GM10248 (cell line): ENCODE results near the gene FBXW11.

ENCODE experiments used
- CTCF ChIA-PET: fragments of 300-600 bp; sonication (Branson Sonifier 250); formaldehyde crosslinking; extraction: SDS; loops from one replicate; lab custom pipeline; 2021; ENCODE audit warnings: antibody characterized with exemption; lab: Yijun Ruan, JAX
- POLR2A ChIA-PET: fragments of 350-650 bp; sonication (Branson Sonifier 250); formaldehyde crosslinking; extraction: SDS; loops from one replicate; lab custom pipeline; 2020; ENCODE audit warnings: antibody characterized with exemption; lab: Yijun Ruan, JAX
- DNase-seq: peaks from one replicate; pipeline ENCODE4 v3.0.0; 2012; ENCODE audit errors: extremely low spot score
- CTCF ChIP-seq: IDR thresholded peaks from 2 replicates; pipeline ENCODE4 v1.5.1; 2012; ENCODE audit warnings: mild to moderate bottlenecking, low read depth; ENCODE audit errors: extremely low read depth, missing control alignments, control extremely low read depth

The FBXW11 gene

GRCh38 chr5:172009536-172010270 is 3.3 kb upstream of the FBXW11 start:
- no peak for TF ChIP-seq CTCF
- DNase-seq, result no peak
- CTCF ChIA-PET, result interaction anchor here (0.8 to 2.5 kb wide), 8 partner anchors 12 to 180 kb away, joined by 3 to 6 read pairs (median 3); partner anchors contain the start of gene STK10
- POLR2A ChIA-PET, result no interaction called here

- ChIA-PET POLR2A (no interaction called here), CTCF (interaction anchor here (1.3 to 4.9 kb wide), 3 partner anchors 50 to 97 kb away, joined by 3 to 42 read pairs (median 3); no protein-coding TSS in a partner anchor)
- DNase-seq, result no peak
- TF ChIP-seq CTCF, result no peak
Measured at GRCh38 chr5:172008689-172009141, 2.3 kb upstream of the FBXW11 start.

GRCh38 chr5:172008111-172008455 is 1.6 kb upstream of the FBXW11 start:
- no peak for DNase-seq
- ChIA-PET CTCF (interaction anchor here (1.2 to 4.9 kb wide), 8 partner anchors 23 to 590 kb away, joined by 3 to 42 read pairs (median 4); no protein-coding TSS in a partner anchor), POLR2A (interaction anchor here (0.9 kb wide), 1 partner anchor 48 kb away, joined by 14 read pairs; no protein-coding TSS in a partner anchor)
- TF ChIP-seq CTCF, result no peak

- ChIA-PET CTCF (interaction anchor here (0.7 to 4.9 kb wide), 17 partner anchors 8 to 589 kb away, joined by 3 to 42 read pairs (median 4); no protein-coding TSS in a partner anchor), POLR2A (interaction anchor here (0.9 to 1.4 kb wide), 4 partner anchors 23 to 619 kb away, joined by 3 to 14 read pairs (median 4); partner anchors contain the start of gene NPM1)
- no peak for TF ChIP-seq CTCF
- DNase-seq, result no peak
Measured at GRCh38 chr5:172007175-172008110, 1.0 kb upstream of the FBXW11 start.

- CTCF ChIA-PET, result interaction anchor here (0.8 to 4.9 kb wide), 9 partner anchors 10 to 99 kb away, joined by 3 to 42 read pairs (median 6); no protein-coding TSS in a partner anchor
- no peak for DNase-seq
- POLR2A ChIA-PET, result interaction anchor here (0.6 to 1.4 kb wide), 6 partner anchors 10 to 618 kb away, joined by 3 to 4 read pairs (median 4); partner anchors contain the start of gene NPM1
- no peak for TF ChIP-seq CTCF
Measured at GRCh38 chr5:172005708-172006320, 624 bp downstream of the FBXW11 start.
